Camera-type eye (tissue), 1 donor: ENCODE data around the gene SCD. TPM values are rescaled to one million over a fixed set of nuclear protein-coding genes. Genes with fewer than 3 reads are reported as not detected.

ENCODE experiments used
- total RNA-seq: library from RNA; depleted of rRNA; stranded (reverse); fragments of >200 nt; gene quantifications from one replicate; pipeline ENCODE4 v1.2.3, GENCODE V29; 2014

The SCD gene
- 84.2 TPM for total RNA-seq

DNA sequence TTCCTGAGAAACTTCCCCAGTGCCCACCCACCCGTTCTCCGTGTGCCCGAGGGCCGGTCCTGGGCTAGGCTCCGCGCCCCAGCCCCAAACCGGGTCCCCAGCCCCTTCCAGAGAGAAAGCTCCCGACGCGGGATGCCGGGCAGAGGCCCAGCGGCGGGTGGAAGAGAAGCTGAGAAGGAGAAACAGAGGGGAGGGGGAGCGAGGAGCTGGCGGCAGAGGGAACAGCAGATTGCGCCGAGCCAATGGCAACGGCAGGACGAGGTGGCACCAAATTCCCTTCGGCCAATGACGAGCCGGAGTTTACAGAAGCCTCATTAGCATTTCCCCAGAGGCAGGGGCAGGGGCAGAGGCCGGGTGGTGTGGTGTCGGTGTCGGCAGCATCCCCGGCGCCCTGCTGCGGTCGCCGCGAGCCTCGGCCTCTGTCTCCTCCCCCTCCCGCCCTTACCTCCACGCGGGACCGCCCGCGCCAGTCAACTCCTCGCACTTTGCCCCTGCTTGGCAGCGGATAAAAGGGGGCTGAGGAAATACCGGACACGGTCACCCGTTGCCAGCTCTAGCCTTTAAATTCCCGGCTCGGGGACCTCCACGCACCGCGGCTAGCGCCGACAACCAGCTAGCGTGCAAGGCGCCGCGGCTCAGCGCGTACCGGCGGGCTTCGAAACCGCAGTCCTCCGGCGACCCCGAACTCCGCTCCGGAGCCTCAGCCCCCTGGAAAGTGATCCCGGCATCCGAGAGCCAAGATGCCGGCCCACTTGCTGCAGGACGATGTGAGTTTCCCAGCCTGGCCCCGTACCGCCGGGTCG, at the start of gene SCD:
Gene SCD (plus strand): TSS at position 469 of the 803 bp plus-strand sequence. CDS start 272 bp downstream, at position 741.

DNA sequence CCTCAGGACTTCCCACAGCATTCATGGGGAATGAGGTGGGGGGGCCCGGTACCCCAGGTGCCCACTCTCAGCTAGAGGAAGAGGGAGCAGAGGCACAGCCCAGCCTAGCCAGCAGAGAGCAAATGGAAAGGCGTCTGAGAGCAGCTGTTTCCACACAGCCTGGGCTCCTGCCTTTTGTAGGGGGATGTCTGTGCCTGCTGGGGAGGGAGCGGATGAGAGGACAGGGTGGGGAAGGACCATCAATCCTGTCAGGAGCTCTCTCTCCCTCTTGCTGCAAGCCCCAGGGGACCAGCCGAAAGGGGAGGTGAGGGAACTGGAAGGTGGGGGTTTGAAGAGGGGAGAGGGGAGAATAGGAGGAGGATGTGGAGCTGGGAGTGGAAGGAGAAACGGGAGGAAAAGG, 17.0 kb upstream of the SCD start, which contains the start of gene PKD2L1:
Gene PKD2L1 (minus strand): TSS at position 150 of the 400 bp plus-strand sequence. CDS start 125 bp downstream, at position 25.

Other genes starting within 250 kb of the SCD start
- gene ERLIN1, start 161.2 kb upstream of the SCD start, total RNA-seq: 37.0 TPM
- gene CHUK, start 117.6 kb upstream of the SCD start, total RNA-seq: 38.2 TPM
- 30.8 TPM for gene CWF19L1, start 79.6 kb upstream of the SCD start, total RNA-seq
- 25.6 TPM for gene BLOC1S2, start 60.6 kb upstream of the SCD start, total RNA-seq
- gene PKD2L1, start 17.0 kb upstream of the SCD start, total RNA-seq: 0.16 TPM
- 0.16 TPM for gene WNT8B, start 115.8 kb downstream of the SCD start, total RNA-seq
- gene SEC31B, start 172.6 kb downstream of the SCD start, total RNA-seq: 8.2 TPM
- 108 TPM for gene NDUFB8, start 182.6 kb downstream of the SCD start, total RNA-seq
- 21.9 TPM for gene HIF1AN, start 188.7 kb downstream of the SCD start, total RNA-seq